ENCODE results near the gene CDH5. TPM values are rescaled to one million over a fixed set of nuclear protein-coding genes. Genes with fewer than 3 reads are reported as not detected.

Gene CDH5
- total and polyA plus RNA-seq, 10 donors = 6.7 to 62.7 (median 40.2) TPM

DNA sequence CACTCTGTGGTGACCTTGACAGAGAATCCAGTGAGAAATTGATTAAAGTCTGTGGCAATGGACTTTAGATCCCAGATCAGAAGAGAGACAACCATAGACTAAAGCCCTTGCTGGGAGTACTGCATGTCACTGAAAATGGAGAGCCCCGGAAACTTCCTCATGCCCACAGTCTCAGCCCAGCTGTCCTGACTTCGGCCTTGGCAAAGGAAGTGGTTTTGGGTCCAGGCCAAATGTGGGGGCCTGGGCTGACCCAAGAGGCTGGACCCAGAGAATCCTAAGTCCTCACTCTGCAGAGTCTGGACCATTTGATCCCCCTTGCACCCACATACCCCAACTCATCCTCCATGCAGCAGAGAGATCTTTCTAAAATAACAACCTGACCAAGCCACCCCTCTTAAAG, 55.9 kb downstream of the CDH5 start:
- Histone ChIP-seq H3K9me3 (peaks cover 0 to 6% (median 0%) of the 10 kb centered on the region in 8 donors), H3K4me3 (no peak overlapping the region), H3K36me3 (no peaks in the 10 kb centered on the region), H3K27me3 (replicated peaks in 1 of 7) (peaks cover 0 to 43% (median 18%) of the 10 kb centered on the region in 7 donors), H3K27ac (no peak overlapping the region), H3K4me1 (peaks cover under 1 to 26% (median 11%) of the 10 kb centered on the region in 6 donors)
- WGBS, 5 donors = 42 to 53% (median 42%) methylated on average over 2 of the region's 2 CpGs
- no peak for DNase-seq
- intact Hi-C loops (cut with DNase I; ENCODE audit: low total_unique reads) = no loop called here
- TF ChIP-seq POLR2A (IDR thresholded peaks at IDR 0.05) (no peak), POLR2AphosphoS5 (IDR thresholded peaks at IDR 0.05) (no peak)
- TF ChIP-seq, protein P1, sequence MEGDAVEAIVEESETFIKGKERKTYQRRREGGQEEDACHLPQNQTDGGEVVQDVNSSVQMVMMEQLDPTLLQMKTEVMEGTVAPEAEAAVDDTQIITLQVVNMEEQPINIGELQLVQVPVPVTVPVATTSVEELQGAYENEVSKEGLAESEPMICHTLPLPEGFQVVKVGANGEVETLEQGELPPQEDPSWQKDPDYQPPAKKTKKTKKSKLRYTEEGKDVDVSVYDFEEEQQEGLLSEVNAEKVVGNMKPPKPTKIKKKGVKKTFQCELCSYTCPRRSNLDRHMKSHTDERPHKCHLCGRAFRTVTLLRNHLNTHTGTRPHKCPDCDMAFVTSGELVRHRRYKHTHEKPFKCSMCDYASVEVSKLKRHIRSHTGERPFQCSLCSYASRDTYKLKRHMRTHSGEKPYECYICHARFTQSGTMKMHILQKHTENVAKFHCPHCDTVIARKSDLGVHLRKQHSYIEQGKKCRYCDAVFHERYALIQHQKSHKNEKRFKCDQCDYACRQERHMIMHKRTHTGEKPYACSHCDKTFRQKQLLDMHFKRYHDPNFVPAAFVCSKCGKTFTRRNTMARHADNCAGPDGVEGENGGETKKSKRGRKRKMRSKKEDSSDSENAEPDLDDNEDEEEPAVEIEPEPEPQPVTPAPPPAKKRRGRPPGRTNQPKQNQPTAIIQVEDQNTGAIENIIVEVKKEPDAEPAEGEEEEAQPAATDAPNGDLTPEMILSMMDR (IDR thresholded peaks at IDR 0.05 in 8 of 11, conservative IDR thresholded peaks at IDR 0.05 in 3 of 11) = no peak

DNA sequence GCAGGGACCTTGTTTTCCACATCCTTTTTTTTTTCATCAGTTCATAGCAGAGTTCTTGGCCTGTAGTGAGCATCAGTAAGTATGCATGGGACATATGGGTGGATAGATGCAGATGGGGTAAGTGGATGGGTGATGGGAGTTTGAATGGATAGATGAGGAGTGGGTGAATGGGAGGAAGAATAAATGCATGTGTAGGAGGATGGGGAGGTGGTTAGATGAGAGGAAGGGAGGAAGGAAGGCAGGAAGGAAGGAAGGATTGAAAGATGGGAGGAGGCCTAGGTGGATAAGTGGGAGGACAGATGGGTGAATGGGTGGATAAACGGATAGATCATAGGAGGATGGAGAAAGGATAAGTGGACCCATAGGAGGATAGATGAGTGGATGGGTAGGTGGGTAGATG, 56.7 kb downstream of the CDH5 start:
- H3K36me3 ChIP-seq = no peaks in the 10 kb centered on the region
- peaks cover 5 to 29% (median 18%) of the 10 kb centered on the region in 6 donors for H3K4me1 ChIP-seq
- intact Hi-C loops (cut with DNase I; ENCODE audit: low total_unique reads) = no loop called here
- H3K9me3 ChIP-seq = no peaks in the 10 kb centered on the region
- TF ChIP-seq POLR2AphosphoS5 (IDR thresholded peaks at IDR 0.05) = no peak
- no peak for TF ChIP-seq POLR2A (IDR thresholded peaks at IDR 0.05)
- TF ChIP-seq, protein P1 (IDR thresholded peaks at IDR 0.05 in 8 of 11, conservative IDR thresholded peaks at IDR 0.05 in 3 of 11) = no peak
- no peak for DNase-seq
- H3K27ac ChIP-seq = no peak overlapping the region
- H3K4me3 ChIP-seq = no peak overlapping the region
- WGBS, 5 donors = 67 to 95% (median 80%) methylated on average over 1 of the region's 1 CpG
- H3K27me3 ChIP-seq (replicated peaks in 1 of 7) = peaks cover 2 to 51% (median 26%) of the 10 kb centered on the region in 7 donors

DNA sequence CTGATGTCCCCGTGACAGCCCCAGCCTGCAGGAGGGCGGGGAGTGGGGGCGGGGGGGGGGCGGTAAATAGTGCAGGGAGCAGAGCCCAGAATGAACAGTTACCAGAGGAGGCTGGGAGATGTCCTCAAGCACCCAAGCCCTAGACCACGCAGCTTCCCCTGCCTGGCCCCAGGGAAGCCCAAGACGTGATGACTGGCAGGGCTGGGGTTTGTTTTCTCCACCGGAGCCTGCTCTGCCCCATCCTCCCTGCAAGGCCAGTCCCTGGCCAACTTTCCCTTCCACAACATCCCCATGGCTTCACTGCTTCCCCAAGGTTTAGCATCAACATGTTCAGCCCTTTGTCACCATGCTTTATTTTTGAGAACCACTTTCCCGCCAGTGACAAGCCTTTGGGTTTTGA, 59.2 kb downstream of the CDH5 start:
- Histone ChIP-seq H3K27ac (no peak overlapping the region), H3K36me3 (no peaks in the 10 kb centered on the region), H3K27me3 (replicated peaks in 1 of 7) (peaks cover 3 to 75% (median 32%) of the 10 kb centered on the region in 7 donors), H3K4me1 (peaks cover 5 to 26% (median 20%) of the 10 kb centered on the region in 6 donors), H3K9me3 (no peaks in the 10 kb centered on the region), H3K4me3 (no peak overlapping the region)
- no peak for DNase-seq
- no peak for TF ChIP-seq POLR2AphosphoS5 (IDR thresholded peaks at IDR 0.05)
- TF ChIP-seq, protein P1 (IDR thresholded peaks at IDR 0.05 in 8 of 11, conservative IDR thresholded peaks at IDR 0.05 in 3 of 11) = no peak
- TF ChIP-seq POLR2A (IDR thresholded peaks at IDR 0.05) = no peak
- 22 to 37% (median 31%) methylated on average over 8 of the region's 8 CpGs for WGBS, 5 donors
- intact Hi-C loops (cut with DNase I; ENCODE audit: low total_unique reads) = no loop called here

DNA sequence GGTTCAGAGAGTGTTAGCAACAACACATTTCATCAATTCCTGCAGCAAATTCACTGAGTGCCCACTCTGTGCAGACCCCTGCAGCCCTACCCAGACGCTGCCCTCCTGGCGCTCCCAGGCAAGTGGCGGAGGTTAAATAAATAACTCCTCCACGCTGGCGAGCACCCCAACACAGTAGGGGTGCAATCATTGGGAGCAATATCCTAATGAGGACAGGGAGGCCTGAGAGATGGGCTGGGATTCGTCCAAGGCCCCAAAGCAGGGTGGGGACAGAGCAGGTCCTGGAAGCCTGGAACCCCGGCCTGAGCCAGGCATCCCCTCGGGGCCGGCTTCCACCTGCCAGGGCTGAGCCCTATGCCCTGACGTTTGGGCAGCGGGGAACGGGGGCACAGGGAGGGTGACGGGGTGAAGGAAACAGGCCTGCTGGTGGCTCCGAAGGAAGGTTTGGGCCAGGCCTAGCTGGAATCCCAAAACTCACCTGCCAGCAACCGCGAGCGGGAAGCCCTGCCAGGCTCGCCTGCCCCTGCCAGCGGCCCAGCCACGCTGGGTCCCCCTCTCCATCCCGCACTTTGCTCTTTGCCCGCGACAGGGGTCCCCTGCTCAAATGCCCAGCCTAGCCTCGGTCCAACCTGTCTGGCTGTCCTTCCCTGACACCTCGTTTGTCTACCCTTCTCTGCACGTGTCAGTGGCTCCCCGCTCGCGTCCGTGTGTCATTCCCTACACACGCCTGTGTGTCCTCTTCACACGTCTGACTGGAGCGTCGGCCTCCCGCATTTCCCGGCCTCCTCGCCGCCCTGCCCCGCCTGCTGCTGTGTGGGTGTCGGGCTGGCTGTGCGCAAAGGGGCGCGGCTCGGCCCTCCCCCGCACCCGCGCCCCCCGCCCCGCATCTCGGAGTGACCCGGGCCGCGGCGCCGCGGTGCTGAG, 59.9 kb downstream of the CDH5 start:
- peaks cover 3 to 82% (median 32%) of the 10 kb centered on the region in 7 donors for H3K27me3 ChIP-seq (replicated peaks in 1 of 7)
- peaks cover 5 to 26% (median 20%) of the 10 kb centered on the region in 6 donors for H3K4me1 ChIP-seq
- H3K27ac ChIP-seq = no peak overlapping the region
- H3K36me3 ChIP-seq = no peaks in the 10 kb centered on the region
- H3K9me3 ChIP-seq = no peaks in the 10 kb centered on the region
- peak overlapping the region in 6 of 8 donors; percentile 5 to 71 (median 18) for H3K4me3 ChIP-seq
- TF ChIP-seq POLR2AphosphoS5 (IDR thresholded peaks at IDR 0.05) = peak in 1 of 3 donors; percentile 16
- TF ChIP-seq POLR2A (IDR thresholded peaks at IDR 0.05) = no peak
- DNase-seq = no peak
- intact Hi-C loops (cut with DNase I; ENCODE audit: low total_unique reads) = no loop called here
- WGBS, 5 donors = 12 to 22% (median 14%) methylated on average over 30 to 56 of the region's 56 CpGs
